NOMO-1 treated with DMSO at 0.1 percent for 48 hours (cell line): Measurements from ENCODE around the gene TMED10.
"Not testable (repeated sequence)": the region's sequence is repeated elsewhere in the genome, so short reads cannot be mapped to it uniquely, and the experiment has no call there.

ENCODE experiments used
- DNase-seq: peaks from one replicate; lab custom pipeline; 2025; ENCODE audit not compliant: unreplicated experiment; lab: John Stamatoyannopoulos, UW

The TMED10 gene

GRCh38 chr14:75162631-75163030 lies 13.8 kb downstream of the TMED10 start:
- no peak for DNase-seq

GRCh38 chr14:75158843-75159614 lies 17.4 kb downstream of the TMED10 start:
- peak; percentile 68 for DNase-seq

- DNase-seq: no peak
Observed at GRCh38 chr14:75156901-75157300, 19.5 kb downstream of the TMED10 start.

- no peak for DNase-seq
Observed at GRCh38 chr14:75156111-75156510, 20.3 kb downstream of the TMED10 start.

- DNase-seq: no peak
Observed at GRCh38 chr14:75155169-75155568, 21.2 kb downstream of the TMED10 start.

- DNase-seq: no peak
Observed at GRCh38 chr14:75153295-75153694, 23.1 kb downstream of the TMED10 start.

- DNase-seq: no peak
Observed at GRCh38 chr14:75151851-75152250, 24.6 kb downstream of the TMED10 start.

GRCh38 chr14:75150637-75151036 lies 25.8 kb downstream of the TMED10 start:
- DNase-seq: not testable (repeated sequence)

GRCh38 chr14:75150150-75150549 lies 26.3 kb downstream of the TMED10 start:
- no peak for DNase-seq

- no peak for DNase-seq
Observed at GRCh38 chr14:75147423-75148071, 28.9 kb downstream of the TMED10 start.

- DNase-seq: peak; percentile 71
Observed at GRCh38 chr14:75144944-75145343, 31.5 kb downstream of the TMED10 start.

- DNase-seq: no peak
Observed at GRCh38 chr14:75143761-75144527, 32.5 kb downstream of the TMED10 start.

- no peak for DNase-seq
Observed at GRCh38 chr14:75142494-75142893, 33.9 kb downstream of the TMED10 start.

GRCh38 chr14:75141967-75142366 lies 34.4 kb downstream of the TMED10 start:
- DNase-seq: peak; percentile 47

GRCh38 chr14:75141062-75141461 lies 35.4 kb downstream of the TMED10 start:
- no peak for DNase-seq

- DNase-seq: no peak
Observed at GRCh38 chr14:75140620-75141019, 35.8 kb downstream of the TMED10 start.

- no peak for DNase-seq
Observed at GRCh38 chr14:75139185-75139584, 37.2 kb downstream of the TMED10 start.

GRCh38 chr14:75138492-75138891 lies 37.9 kb downstream of the TMED10 start:
- DNase-seq: peak; percentile 90

- DNase-seq: no peak
Observed at GRCh38 chr14:75134644-75135043, 41.8 kb downstream of the TMED10 start.

- no peak for DNase-seq
Observed at GRCh38 chr14:75133597-75133996, 42.8 kb downstream of the TMED10 start.

GRCh38 chr14:75132382-75133086 lies 43.9 kb downstream of the TMED10 start:
- DNase-seq: peak; percentile 81
